GM18951 (cell line): ENCODE data around the gene SV2C.
"Not testable (repeated sequence)": the region's sequence is repeated elsewhere in the genome, so short reads cannot be mapped to it uniquely, and the experiment has no call there.

Experiments
- POLR2A ChIP-seq: IDR thresholded peaks from 4 replicates; pipeline ENCODE4 v1.6.1; 2011; ENCODE audit warnings: mild to moderate bottlenecking; ENCODE audit not compliant: insufficient read length, insufficient read depth; ENCODE audit errors: extremely low read depth
- in situ Hi-C: fragments of 300-500 bp; cut with MboI; formaldehyde crosslinking; loops from one replicate; pipeline ENCODE4 v1.12.0; 2022; ENCODE audit warnings: low sequenced_read_pairs, mixed read lengths, inconsistent platforms; ENCODE audit not compliant: unreplicated experiment

The SV2C gene

GRCh38 chr5:76325326-76325725 lies 242.1 kb downstream of the SV2C start:
- TF ChIP-seq POLR2A: no peak
- in situ Hi-C loops: no loop called here

- in situ Hi-C loops: no loop called here
- no peak for TF ChIP-seq POLR2A
Observed at GRCh38 chr5:76325876-76326491, 242.8 kb downstream of the SV2C start.

GRCh38 chr5:76326577-76327302 lies 243.6 kb downstream of the SV2C start:
- in situ Hi-C loops: no loop called here
- TF ChIP-seq POLR2A: no peak

- in situ Hi-C loops: no loop called here
- TF ChIP-seq POLR2A: no peak
Observed at GRCh38 chr5:76329346-76329745, 246.2 kb downstream of the SV2C start.

- no peak for TF ChIP-seq POLR2A
- in situ Hi-C loops: no loop called here
Observed at GRCh38 chr5:76331126-76331525, 247.9 kb downstream of the SV2C start.

GRCh38 chr5:76332102-76332501 lies 248.9 kb downstream of the SV2C start:
- in situ Hi-C loops: no loop called here
- no peak for TF ChIP-seq POLR2A

- in situ Hi-C loops: no loop called here
- TF ChIP-seq POLR2A: no peak
Observed at GRCh38 chr5:76332611-76333205, 249.5 kb downstream of the SV2C start.

- no peak for TF ChIP-seq POLR2A
- in situ Hi-C loops: no loop called here
Observed at GRCh38 chr5:76333571-76333970, 250.4 kb downstream of the SV2C start.

GRCh38 chr5:76334574-76334973 lies 251.4 kb downstream of the SV2C start:
- in situ Hi-C loops: no loop called here
- no peak for TF ChIP-seq POLR2A

- in situ Hi-C loops: not testable (repeated sequence)
Observed at GRCh38 chr5:76335451-76335850, 252.3 kb downstream of the SV2C start.

GRCh38 chr5:76336253-76336809 lies 253.1 kb downstream of the SV2C start:
- in situ Hi-C loops: not testable (repeated sequence)

GRCh38 chr5:76337953-76338451 lies 254.8 kb downstream of the SV2C start:
- in situ Hi-C loops: no loop called here
- no peak for TF ChIP-seq POLR2A

GRCh38 chr5:76339919-76340318 lies 256.7 kb downstream of the SV2C start:
- in situ Hi-C loops: no loop called here
- no peak for TF ChIP-seq POLR2A

GRCh38 chr5:76341651-76342334 lies 258.6 kb downstream of the SV2C start:
- TF ChIP-seq POLR2A: no peak
- in situ Hi-C loops: no loop called here

GRCh38 chr5:76342474-76342873 lies 259.3 kb downstream of the SV2C start:
- in situ Hi-C loops: no loop called here
- no peak for TF ChIP-seq POLR2A
